Adipocyte (in vitro differentiated cells): Measurements from ENCODE around the gene NSD2.
A peak's percentile ranks its signal among the peaks of the same experiment; 100 is the strongest.

Experiments used
- DNase-seq: peaks from one replicate; pipeline ENCODE4 v3.0.0-alpha.2; 2015; ENCODE audit warnings: low read depth
- H3K27me3 ChIP-seq: replicated peaks from 2 replicates; pipeline ENCODE4 v1.7.0; 2013; ENCODE audit warnings: mild to moderate bottlenecking, low read length, moderate library complexity; ENCODE audit not compliant: control insufficient read depth, insufficient read depth
- H3K36me3 ChIP-seq: 2 replicates; pipeline ENCODE4 v1.7.0; 2013; ENCODE audit warnings: low read length, mild to moderate bottlenecking, moderate library complexity; ENCODE audit not compliant: control insufficient read depth, insufficient read depth, severe bottlenecking
- H3K4me1 ChIP-seq: 2 replicates; pipeline ENCODE4 v1.7.0; 2013; ENCODE audit warnings: mild to moderate bottlenecking, low read length, moderate library complexity; ENCODE audit not compliant: control insufficient read depth, insufficient read depth
- H3K4me3 ChIP-seq: 2 replicates; pipeline ENCODE4 v1.7.0; 2013; ENCODE audit warnings: mild to moderate bottlenecking, low read length, moderate library complexity
- H3K9ac ChIP-seq: 2 replicates; pipeline ENCODE4 v1.7.0; 2013; ENCODE audit warnings: mild to moderate bottlenecking, low read length, moderate library complexity
- H3K9me3 ChIP-seq: 2 replicates; pipeline ENCODE4 v1.7.0; 2013; ENCODE audit warnings: mild to moderate bottlenecking, low read length, moderate library complexity; ENCODE audit not compliant: control insufficient read depth

The NSD2 gene

DNA sequence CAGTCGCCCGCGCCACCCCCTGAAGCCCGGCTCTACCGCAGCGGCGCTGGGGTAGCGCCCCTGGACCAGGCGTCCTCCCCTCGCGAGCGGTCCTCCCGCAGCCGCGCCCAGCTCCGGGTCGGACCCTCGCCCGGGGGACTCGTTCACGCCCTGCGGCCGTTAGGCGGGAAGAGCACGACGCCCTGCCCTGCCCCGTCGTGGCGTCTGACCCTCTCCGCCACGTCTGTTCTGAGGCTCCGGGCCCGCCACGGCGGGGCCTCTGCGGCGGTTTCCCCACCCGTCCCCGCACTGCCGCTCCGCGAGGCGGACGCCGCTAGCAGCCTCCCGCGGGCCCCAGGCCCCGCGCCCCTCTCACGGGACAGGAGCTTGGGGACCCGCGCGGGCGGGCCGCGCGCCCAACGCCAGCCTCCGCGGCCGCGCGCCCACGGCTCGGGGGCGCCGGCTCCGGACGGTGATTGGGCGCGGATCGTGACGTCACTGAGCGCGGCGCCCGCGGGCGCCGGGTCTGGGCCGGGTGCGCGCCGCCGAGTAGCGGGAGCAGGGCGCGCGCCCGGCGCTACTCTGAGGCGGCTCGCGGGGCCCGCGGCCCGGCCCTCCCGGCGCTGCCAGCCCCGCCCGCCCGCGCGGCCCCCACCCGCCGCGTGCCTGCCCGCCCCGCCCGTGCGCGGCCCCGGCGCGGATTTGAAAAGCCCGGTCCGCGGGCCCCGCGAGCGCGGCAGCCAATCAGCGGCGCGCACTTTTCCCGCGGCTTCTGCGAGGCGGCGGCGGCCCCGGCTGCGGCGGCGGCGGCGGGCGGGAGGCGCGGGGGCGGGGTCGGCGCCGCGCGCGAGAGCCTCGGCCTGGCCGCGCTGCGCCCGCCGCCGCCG is at the start of gene NSD2:
NSD2 (plus strand) TSS at position 816 of the 866 bp plus-strand sequence. CDS start 29,262 bp downstream, outside the sequence.
- peaks cover 6% of the 10 kb centered on the region for H3K27me3 ChIP-seq
- DNase-seq, result peak; percentile 97
- H3K4me3 ChIP-seq, result peak within 1 kb of the TSS; percentile 88
- no peaks in the 10 kb centered on the region for H3K9me3 ChIP-seq
- H3K36me3 ChIP-seq, result no peaks in the 10 kb centered on the region
- peak within 1 kb of the TSS; percentile 88 for H3K9ac ChIP-seq
- H3K4me1 ChIP-seq, result peaks cover 22% of the 10 kb centered on the region

DNA sequence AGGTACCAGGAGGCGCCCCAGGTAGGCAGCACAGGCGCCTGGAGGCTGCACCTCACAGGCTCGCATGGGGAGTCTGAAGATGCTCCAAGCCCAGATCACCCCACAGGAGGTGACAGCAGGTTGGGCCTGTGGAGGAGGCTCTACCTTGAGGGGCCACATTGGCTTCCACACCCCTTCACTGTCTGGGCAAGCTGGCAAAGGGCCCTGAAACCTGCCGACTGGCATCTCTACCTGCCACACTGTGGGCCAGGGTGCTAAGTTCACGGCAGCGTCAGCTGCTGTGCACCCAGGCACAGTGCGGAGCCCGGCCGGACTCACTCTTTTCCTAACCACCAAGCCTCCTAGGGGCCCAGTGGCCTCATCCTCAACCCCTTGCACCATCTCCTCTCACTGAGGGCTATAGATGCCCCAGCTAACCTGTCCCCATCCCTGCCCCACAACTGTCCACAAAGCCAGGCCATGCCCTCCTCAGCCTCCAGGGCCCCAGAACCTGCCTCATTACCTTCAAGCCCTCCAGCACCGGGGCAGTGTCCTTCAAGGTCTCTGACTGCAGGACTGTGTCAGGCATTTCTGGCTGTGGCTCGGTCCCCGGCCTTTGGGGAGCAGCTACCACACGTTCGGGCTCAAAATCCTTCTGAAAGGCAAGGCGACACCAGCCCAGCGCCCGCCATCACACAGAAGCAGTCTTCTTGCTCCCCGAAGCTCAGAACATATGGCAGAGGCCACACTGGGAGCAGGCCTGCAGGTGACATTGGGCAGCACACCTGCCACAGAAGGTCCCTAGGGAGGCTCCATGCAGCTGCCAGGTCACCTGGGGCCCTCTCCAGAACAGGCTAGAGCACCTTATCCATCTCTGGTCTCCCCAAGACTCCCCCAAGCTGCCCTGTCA is 49.3 kb upstream of the NSD2 start:
- H3K27me3 ChIP-seq, result no peaks in the 10 kb centered on the region
- no peak overlapping the region for H3K9ac ChIP-seq
- peaks cover 93% of the 10 kb centered on the region for H3K36me3 ChIP-seq
- H3K4me3 ChIP-seq, result no peak overlapping the region
- DNase-seq, result no peak
- no peaks in the 10 kb centered on the region for H3K9me3 ChIP-seq
- no peaks in the 10 kb centered on the region for H3K4me1 ChIP-seq

DNA sequence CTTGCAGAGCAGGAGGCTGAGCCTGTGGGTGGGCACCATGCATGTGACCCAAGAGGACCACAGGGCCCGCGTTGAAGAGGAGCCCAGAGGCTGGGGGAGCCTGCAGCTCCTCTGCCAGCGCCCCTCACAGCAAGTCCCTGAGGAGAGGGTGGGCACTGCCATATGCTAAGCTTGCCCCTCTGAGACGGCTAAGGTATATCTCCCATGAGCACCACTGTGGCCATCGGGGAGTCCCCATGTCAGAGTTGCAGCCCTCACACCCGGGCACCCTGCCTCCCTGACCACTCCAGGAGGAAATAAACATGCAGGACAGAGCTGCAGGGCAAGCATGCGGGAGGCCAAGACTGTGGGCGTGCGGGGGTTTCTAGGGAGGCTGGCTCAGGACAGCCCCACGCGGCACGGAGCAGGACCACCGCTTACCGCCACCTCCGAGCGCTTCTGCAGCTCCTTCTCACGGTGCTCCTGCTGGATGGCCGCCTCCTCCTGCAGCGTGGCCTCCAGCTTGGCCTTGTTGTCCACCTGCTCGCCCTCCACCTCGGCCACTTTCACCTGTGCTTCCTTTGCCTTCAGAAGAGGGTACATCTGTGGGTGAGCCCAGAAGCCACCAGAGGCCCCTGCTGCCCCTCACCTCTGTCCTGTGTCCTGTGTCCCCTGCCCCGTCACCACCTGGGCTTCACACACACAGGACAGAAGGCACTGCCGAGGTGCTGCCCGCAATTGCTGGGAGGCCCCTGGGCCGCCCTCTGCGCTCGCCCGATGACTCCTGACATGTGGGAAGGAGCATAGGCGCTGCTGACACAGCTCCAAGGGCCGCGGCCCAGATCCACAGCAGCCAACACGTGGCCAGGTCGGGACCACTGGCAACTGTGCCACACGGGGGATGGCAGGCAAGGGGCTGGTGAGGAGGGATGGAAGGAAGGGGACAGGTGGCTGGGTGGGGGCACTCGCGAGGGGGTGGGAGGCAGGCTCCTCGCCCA is 48.3 kb upstream of the NSD2 start:
- no peaks in the 10 kb centered on the region for H3K4me1 ChIP-seq
- no peaks in the 10 kb centered on the region for H3K9me3 ChIP-seq
- H3K36me3 ChIP-seq, result peaks cover 86% of the 10 kb centered on the region
- DNase-seq, result no peak
- no peak overlapping the region for H3K4me3 ChIP-seq
- no peak overlapping the region for H3K9ac ChIP-seq
- H3K27me3 ChIP-seq, result no peaks in the 10 kb centered on the region

DNA sequence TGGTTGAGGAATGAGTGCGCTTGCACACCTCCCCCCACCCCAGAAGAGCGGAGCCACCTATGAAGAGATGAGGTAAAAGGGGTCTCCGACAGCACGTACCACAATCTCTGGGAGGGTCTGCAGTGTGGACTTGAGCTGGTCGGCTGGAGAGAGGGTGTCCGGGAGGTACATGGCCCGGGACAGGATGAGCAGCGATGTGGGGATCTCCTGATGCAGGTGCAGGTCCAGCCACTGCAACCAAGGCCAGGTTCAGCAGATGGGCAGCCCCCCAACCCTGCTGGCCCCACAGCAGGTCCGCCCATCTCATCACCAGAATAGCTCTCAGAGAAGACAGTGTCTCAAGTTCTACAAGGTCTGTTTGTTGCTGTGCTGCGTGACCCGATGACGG is 47.7 kb upstream of the NSD2 start:
- no peak for DNase-seq
- no peaks in the 10 kb centered on the region for H3K27me3 ChIP-seq
- no peaks in the 10 kb centered on the region for H3K4me1 ChIP-seq
- H3K36me3 ChIP-seq, result peaks cover 80% of the 10 kb centered on the region
- H3K9me3 ChIP-seq, result no peaks in the 10 kb centered on the region
- H3K4me3 ChIP-seq, result no peak overlapping the region
- H3K9ac ChIP-seq, result no peak overlapping the region

DNA sequence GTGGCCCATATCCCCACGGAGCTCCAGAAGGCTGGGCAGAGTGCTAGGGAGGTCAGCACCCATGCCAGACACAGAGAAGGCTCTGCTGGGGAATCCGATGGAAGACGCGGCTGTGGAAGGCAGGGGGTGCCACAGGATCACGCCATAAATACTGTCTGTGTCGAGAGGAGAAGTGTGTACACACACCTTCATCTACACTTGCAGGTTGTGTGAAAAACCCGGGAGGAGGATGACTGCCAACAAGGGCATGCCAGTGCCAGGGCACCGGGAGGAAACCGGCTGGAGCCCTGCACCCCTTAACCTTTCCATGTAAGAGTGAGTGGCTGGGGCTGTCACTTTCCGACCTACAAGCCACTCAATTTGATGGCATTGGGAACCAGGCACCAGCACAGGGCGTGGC is 46.4 kb upstream of the NSD2 start:
- H3K36me3 ChIP-seq, result peaks cover 71% of the 10 kb centered on the region

DNA sequence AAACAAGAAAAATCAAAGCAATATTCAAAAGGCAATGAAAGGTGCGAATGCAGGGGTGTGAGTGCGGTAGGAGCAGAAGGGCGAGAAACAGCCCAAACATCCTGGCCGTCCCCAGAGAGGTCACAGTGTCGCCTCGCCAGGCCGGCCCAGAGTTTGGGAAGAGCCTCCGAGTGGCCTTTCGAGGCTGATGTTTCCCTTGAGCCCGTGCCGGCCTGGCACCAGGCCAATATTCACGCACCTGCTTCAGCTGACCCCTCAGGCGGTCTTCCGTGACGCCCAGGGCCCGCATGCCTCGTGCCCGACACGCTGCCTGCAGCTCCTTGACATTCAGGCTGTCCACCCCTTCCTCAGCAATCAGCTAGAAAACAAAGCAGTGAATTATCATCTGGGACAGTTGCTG is 45.9 kb upstream of the NSD2 start:
- Histone ChIP-seq H3K27me3 (no peaks in the 10 kb centered on the region), H3K4me3 (no peak overlapping the region), H3K9ac (no peak overlapping the region), H3K36me3 (peaks cover 71% of the 10 kb centered on the region), H3K4me1 (no peaks in the 10 kb centered on the region), H3K9me3 (no peaks in the 10 kb centered on the region)
- DNase-seq, result no peak

More for the DNA sequence above, 46.4 kb upstream of the NSD2 start:
- Histone ChIP-seq H3K27me3 (no peaks in the 10 kb centered on the region), H3K9me3 (no peaks in the 10 kb centered on the region), H3K9ac (no peak overlapping the region), H3K4me1 (no peaks in the 10 kb centered on the region), H3K4me3 (no peak overlapping the region)
- DNase-seq, result no peak

DNA sequence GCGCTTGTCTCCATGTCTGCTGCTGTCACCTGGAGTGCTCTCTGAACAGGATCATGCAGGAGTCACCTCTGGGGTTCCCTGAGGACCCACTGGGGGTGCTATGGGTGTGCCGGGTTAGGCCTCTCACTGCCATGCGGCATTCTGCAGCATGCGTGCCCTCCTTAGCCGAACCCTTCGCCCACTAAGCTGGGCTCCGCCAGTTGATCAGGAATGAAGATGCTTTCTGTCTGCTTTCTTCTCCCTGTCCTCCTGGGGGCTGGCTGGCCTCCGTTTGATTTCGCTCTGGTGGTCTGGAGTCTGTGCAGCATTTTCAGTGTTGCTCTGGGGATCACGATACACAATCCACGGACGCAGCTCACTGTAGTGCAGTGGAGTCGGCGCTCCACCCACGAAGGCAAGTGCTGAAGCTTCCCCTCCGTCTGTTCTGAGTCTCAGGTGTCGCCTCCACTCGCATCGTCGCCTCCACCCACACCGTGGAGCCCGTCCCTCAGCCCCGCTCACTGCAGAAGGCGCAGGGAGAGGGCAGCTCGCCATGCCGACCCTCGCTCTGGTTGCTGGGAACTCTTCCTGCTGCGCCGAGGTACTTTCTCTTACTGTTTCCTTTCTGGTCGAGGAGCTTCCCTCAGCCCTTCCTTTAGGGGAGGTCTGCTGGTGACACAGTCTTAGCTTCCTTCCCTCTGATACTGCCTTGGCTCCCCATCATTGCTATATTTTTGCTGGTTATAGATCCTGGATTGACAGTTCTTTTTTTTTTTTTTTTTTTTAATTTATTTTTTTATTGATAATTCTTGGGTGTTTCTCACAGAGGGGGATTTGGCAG is 44.5 kb upstream of the NSD2 start:
- no peak for DNase-seq
- peaks cover 75% of the 10 kb centered on the region for H3K36me3 ChIP-seq
- no peak overlapping the region for H3K9ac ChIP-seq
- H3K27me3 ChIP-seq, result no peaks in the 10 kb centered on the region
- no peaks in the 10 kb centered on the region for H3K9me3 ChIP-seq
- no peak overlapping the region for H3K4me3 ChIP-seq
- H3K4me1 ChIP-seq, result no peaks in the 10 kb centered on the region

DNA sequence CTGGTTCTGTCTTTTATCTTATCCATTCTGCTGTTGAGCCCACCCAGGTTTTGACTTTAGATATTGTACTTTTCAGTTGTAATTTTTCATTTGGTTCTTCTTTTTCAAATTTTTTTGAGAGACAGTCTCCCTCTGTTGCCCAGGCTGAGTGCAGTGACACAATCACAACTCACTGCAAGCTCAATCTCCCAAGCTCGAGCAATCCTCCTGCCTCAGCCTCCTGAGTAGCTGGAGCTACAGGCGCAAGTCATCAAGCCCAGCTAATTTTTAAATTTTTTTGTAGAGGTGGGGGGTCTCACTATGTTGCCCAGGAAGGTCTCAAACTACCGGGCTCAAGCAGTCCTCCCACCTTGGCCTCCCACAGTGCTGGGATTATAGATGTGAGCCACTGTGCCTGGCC is 41.0 kb upstream of the NSD2 start:
- Histone ChIP-seq H3K9ac (no peak overlapping the region), H3K4me1 (no peaks in the 10 kb centered on the region), H3K4me3 (no peak overlapping the region), H3K9me3 (no peaks in the 10 kb centered on the region), H3K36me3 (peaks cover 76% of the 10 kb centered on the region), H3K27me3 (no peaks in the 10 kb centered on the region)
- DNase-seq, result no peak

DNA sequence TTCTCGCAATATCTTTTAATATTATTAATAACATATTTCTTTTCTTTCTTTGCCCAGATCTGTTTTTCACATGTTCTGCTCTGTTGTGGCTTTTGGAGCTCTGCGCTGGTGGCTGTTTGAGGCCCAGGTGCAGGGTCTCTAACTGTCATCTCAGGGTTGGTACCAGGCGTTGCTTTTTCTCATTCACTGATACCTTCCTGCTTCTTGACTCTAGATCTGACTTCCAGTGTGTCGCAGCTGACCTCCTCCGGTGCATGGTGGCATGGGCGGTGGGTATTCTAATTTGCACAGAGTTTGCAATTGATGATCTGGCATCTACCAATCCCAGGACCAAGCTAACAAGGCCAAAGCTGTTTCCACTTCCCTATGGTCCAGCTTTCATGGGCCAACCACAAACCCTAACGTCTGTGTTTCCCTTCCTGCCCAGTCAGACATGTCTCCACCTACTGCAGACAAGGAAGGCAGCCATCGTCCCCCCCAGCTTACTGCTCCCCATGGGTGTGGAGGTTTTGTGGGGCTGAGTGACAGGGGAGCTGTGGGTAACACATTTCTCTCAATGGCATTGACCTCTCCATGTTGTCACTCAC is 40.5 kb upstream of the NSD2 start:
- Histone ChIP-seq H3K27me3 (no peaks in the 10 kb centered on the region), H3K9ac (no peak overlapping the region), H3K4me1 (no peaks in the 10 kb centered on the region), H3K36me3 (peaks cover 76% of the 10 kb centered on the region), H3K9me3 (no peaks in the 10 kb centered on the region), H3K4me3 (no peak overlapping the region)
- DNase-seq, result no peak

DNA sequence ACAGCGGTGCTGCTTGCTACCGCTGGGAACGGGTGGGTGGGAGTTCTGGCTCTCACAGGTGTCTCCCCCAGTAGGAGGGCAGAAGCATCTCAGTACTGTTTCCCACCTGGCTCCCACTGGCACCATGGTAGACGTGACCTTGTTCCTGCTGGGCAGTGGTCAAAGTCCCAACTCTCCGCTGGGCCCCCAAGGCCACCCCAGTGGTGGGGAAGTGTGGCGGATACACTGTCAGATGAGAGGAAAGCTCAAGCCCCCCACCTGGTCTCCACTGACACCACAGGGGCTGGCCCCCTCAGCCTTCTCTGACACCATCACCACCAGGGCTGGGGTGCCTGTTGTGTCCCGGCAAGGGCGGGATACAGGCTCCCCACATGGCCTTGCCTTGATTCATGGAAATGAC is 39.9 kb upstream of the NSD2 start:
- Histone ChIP-seq H3K36me3 (peaks cover 76% of the 10 kb centered on the region), H3K9ac (no peak overlapping the region), H3K4me1 (no peaks in the 10 kb centered on the region), H3K9me3 (no peaks in the 10 kb centered on the region), H3K4me3 (no peak overlapping the region), H3K27me3 (no peaks in the 10 kb centered on the region)
- no peak for DNase-seq
